NCI-H2196 (cell line): ENCODE data around the gene FMNL2.
"Not testable (repeated sequence)": the region's sequence is repeated elsewhere in the genome, so short reads cannot be mapped to it uniquely, and the experiment has no call there.

Experiments used
- DNase-seq: peaks from one replicate; lab custom pipeline; 2025; ENCODE audit not compliant: unreplicated experiment; lab: John Stamatoyannopoulos, UW

Gene FMNL2

DNA sequence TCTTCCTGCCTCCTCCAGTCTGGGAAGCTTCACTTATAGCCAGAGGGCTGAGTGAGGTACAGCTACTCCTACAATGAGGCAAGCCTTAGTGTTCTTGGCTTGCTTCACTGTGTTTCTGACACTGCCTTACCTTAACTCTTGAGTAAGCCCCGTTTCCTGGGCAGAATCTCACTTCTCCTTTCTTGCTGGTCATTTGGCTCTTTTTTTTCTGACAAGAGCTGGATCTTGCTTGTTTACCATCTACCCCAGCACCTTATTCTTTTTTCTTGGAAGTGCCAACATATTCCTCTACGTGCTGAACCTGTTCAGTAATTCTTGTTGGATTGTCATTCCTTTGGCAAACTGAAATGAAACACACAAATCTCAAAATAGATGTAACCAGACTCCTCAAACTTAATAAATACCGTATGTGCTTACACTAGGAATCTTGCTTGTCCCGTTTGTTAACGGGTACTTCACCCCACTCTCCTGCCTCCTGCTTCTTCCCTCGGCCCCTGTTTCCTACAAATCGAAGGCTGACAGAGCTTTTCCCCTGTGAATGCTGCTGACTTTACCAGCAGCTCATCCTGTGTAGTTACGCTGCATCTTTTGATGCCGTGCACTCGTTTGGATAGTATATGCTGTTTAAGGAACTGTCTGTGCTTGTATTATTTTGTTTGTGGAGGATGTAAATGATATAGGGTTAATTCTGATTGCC lies 132.2 kb downstream of the FMNL2 start:
- DNase-seq = no peak

DNA sequence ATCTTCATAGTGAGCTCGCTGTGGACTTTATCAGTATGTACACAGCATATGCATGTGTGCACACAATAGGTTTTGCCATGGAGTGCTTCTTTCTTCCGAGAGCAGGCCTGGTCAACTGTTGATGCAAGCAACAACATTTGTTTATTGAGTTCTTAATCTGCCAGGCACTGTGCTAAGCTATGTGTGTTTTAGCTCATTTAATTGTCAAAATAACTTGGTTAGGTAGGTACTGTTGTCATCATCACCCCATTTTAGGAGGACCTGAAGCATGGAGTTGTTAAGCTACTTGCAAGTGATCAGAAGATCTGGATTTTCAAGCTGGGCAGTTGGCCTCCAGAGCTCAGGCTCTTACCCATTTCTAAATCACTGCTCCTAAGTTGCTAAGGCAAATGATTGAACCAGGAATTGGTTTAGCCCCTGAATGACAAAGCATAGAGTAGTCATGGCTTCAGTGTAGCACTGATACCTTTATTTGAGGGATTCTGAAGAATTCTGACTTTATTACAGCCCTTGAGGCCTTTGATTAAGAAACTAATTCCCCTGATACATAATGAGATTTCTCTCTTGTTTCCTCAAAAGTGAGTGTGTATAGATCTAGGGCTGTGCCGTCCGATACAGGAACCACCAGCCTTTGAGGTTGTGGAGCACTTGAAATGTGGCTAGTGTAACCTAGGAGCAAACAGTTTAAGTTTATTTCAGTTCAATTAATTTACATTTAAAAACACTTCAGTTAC lies 132.9 kb downstream of the FMNL2 start:
- no peak for DNase-seq

DNA sequence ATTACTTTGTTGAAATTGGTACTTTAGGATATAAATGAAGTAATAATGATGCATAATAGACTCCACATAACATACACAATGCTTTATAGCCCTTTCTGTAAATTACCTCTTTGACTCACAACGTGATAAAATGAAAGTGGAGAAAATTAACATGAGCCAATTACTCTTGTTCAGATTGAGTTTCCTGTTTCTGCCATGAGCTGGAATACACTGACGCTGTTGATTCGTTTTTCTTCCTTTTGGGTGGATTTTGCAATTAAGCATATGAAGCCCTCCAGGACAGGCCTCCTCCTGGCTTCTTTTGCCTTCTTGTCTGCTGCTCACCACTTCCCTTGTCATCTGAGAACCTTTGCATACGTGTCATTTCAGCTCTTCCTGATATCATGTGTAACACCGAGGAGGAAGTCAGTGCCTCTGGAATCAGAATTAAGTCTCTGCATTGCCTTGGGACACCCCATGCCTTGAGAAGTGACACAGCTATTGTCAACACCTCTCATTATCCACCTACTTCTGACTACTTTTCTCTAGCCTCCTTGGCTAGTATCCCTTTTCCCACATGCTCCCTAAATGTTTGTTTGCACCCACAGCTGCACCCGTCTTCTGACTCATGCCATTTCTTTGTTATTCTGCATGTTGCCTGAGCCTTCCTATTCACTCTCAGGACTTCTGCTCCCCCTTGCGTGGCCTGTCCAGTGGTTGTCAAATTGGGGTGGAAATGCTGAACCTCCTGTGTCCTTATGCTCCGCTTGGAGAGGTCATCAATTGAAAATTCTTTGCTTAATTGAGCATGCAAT lies 134.1 kb downstream of the FMNL2 start:
- DNase-seq = no peak

DNA sequence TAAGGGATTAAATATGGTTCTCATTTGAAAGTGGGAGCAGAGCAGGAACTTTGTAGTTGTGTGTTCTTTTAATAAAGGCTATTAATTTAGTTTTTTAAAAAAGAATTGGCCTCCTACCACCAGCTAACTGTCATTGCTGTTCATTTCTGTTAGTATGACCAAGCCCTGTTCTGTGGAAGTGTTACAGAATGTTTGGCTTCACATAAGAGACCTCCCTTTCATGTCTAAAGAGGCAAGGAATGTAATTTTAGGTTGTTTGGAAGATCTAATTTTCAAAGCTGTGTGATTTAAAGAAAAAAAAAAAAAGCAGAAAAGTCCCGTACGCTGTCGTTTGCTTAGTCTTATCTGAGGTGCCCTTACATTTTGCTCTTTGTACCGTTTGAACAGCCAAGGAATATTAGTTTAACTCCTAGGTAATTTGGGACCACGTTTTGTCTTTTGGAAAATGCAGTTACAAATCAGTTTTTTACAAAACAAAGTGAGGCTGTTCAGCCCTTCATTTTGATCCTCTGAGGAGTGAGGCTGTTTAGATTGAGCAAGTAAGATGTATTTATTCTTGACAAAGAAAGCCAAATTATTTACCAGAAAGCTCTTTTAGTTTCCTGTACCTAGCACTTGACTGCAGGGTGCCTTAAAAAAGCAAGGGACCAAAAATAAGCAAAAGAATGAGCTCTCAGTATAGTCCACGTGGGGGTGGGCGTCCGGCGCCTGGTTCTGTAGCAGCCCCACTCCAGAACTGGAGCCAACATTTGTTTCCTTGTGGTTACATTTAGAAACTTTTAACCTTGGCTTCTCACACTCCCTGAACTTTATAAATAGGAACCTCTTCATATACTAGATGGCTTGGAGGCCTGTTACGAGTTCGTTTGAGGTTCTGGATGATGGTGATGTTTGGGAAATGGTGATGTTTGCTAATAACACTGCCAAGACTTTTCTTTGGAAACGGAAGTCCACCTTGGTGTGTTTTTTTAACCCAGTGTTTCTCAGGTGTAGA lies 136.2 kb downstream of the FMNL2 start:
- no peak for DNase-seq

DNA sequence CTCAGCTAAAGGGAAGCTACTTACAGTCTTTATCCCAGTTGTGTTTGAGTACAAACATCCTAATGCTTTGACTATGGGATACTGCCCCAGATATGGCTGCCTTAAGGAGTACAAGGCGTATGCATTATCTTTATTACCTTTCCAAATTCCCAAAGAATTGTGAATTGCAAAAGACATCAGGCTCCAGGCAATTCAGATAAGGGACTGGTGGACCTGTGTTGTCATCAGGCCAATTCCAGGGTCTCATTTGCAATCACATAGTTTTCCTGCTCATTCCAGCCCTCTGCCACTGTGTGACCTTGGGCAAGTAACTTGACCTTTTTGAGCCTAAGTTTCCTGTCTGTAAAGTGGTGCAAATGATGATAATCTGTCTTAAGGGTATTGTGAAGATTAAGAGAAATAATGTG lies 137.5 kb downstream of the FMNL2 start:
- DNase-seq = no peak

DNA sequence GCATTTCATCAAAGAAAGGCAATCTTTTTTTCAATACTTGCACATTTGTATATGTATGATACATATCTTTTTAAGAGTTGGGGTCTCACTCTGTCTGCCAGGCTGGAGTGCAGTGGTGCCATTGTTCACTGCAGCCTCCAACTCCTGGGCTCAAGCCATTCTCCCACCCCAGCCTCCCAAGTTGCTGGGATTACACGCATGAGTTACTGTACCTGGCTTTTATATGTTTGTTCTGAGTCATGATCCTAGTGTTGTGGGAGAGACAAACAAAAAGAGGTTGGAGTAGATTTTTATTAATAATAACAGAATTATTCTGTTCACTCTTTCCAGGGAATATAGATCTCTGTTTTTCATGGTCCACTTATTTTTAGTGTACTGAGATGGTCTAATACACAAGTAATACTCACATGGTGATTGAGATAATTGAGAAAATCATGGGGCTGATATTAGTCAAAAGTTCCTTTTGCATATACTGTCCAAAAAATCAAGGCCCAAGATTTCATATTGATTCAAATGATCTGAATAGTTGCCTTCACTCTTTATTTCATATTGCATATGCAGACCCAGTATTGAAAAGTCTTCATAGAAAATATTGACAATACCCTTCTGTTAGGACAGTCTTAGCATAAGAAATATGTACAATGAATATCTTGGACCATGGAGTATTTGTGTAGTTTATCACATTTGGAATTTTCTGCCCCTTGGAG lies 138.3 kb downstream of the FMNL2 start:
- DNase-seq = no peak

- not testable (repeated sequence) for DNase-seq
Measured at GRCh38 chr2:152474523-152474922, 139.5 kb downstream of the FMNL2 start.

DNA sequence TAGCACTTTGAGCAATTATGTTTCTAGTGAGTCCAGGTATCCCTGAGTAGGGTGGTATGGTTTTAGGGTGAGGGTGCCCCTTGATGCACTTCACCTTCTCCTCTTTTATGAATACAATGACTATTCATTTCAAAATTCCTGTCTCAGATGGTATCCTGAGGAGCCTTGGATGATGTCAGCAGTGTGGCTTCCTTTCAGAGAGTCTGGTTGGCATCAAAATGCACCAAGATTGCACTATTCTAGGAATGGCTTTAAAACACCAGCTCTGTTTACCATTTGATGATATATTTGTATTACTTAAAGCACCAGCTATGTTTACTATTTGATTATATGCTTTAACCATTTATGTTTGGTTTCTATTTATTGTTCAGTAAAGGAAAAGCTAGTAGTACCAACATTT lies 141.0 kb downstream of the FMNL2 start:
- DNase-seq = no peak

DNA sequence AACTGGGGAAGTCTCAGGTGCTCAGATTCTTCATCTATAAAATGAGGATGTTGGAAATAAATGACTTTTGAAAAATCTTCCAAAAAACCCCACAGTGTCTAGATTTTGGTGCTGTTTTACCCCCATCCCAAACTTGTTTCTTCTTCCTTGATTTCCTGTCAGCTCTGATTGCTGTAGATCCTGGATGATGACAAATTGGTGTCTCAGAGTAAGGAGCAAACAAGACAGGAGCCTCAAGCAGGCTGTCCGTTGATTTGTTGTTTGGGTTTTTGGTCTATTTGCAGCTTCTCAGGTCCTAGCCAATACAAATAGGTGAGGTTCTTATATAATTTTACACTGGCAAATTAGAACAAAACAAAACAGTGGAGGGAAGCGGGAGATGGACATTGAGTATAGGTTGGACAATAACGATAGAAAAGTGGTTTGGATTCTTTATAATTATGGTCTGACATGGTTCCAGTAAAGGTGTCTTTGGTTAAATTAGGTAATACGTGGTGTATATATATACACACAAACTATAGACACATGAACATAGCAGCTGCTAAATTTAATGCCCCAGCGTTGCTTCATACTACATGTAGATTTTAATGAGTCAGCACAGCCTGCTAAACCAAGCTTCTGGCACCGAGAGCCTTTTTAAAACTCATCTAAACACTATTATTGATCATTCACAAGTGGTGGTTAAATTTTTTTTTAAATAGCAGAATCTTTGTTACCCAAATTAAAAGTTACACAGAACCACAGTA lies 142.5 kb downstream of the FMNL2 start:
- DNase-seq = no peak

GRCh38 chr2:152479282-152479681 lies 144.3 kb downstream of the FMNL2 start:
- DNase-seq = no peak

GRCh38 chr2:152480821-152481399 lies 145.9 kb downstream of the FMNL2 start:
- DNase-seq = no peak

DNA sequence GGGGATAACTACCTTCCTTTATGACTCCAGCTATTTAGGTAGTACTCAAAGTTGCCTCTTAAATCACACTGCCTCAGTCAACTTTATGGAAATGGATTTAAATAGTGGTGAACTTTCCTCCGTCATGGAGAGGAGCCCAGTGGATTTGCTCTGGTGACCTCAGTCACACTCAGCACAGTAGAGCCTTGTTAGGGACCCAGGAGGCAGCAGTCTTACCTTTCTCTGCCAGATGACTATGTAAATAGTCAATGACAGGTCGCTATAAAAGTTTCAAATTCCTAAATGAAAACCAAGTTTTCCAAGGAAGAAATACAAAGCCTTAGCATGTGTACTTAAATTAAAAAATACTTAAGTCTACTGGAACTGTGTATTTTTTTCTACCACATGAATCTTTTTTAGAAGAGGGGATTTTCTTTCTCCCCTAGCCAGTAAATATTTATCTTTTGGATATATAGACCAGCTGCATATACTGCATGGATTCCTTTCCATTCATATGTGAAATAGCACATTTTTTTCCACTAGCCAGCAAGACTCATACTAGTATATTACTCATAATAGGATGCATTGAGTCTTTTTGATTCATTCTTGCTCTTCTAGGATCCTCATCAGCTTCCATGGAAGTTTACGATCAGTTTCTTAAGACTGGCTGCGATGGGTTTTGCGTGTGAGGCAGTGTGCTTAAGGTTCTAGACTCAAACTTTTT lies 147.1 kb downstream of the FMNL2 start:
- no peak for DNase-seq

- DNase-seq = no peak
Measured at GRCh38 chr2:152483276-152484063, 148.5 kb downstream of the FMNL2 start.

- no peak for DNase-seq
Measured at GRCh38 chr2:152485954-152486736, 151.2 kb downstream of the FMNL2 start.

GRCh38 chr2:152486737-152487400 lies 151.9 kb downstream of the FMNL2 start:
- DNase-seq = no peak

GRCh38 chr2:152488075-152488474 lies 153.1 kb downstream of the FMNL2 start:
- no peak for DNase-seq
